ENCODE results near the gene CACNA1D.

DNA sequence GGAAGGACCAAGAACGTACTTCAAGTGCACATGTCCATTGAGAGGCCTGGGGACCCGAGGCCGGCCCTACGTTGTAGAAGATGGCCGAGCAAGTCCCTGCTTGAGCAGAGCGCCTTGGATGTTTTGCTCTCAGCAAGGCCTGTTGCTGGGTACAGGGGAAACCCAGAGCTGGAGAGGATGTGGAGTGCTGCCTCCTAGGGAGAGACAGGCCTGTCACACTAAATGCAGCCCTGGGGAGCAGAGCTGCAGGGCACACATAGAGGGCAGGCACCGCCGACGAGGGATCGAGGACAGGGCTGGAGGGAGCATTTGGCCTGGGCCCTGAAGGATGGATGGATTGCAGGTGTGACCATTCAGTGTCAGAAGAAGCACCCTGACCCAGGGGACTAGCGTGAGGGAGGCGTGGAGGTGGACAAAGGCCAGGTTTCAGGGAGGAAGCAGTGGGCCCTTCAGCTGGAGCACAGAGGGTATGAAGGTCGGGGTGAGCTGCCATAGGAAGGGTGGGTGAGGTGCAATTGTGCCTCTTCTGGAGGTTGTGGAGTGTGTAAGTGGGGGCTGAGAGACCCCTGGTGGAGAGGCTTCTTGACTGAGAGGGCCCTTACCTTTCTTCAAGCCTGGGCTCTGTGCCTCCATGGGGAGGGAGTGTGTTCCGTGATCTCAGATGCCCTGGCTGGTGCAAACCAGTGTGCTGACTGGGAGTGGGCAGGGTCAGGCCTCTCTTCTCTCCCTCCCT, 209.4 kb downstream of the CACNA1D start:
- TF ChIP-seq POLR2AphosphoS5 (IDR thresholded peaks at IDR 0.05; ENCODE audit: low read depth, low read length): no peak
- TF ChIP-seq POLR2A (IDR thresholded peaks at IDR 0.05; ENCODE audit: low read depth, low read length): no peak
- no peak for TF ChIP-seq TAF1 (IDR thresholded peaks at IDR 0.05; ENCODE audit: borderline replicate concordance, low read depth, low read length)

Measured in GM12892 (cell line).